HG03097 (cell line): ENCODE measurements around the gene SLC45A1.

Experiments used
- ATAC-seq: cut with Tn5 transposase; IDR thresholded peaks from one replicate; pipeline ENCODE4 v1.9.1; 2021; ENCODE audit not compliant: unreplicated experiment, low FRiP score

The SLC45A1 gene

GRCh38 chr1:8382051-8382505, 64.2 kb downstream of the SLC45A1 start:
- ATAC-seq = no peak

- no peak for ATAC-seq
Measured at GRCh38 chr1:8382608-8383505, 64.9 kb downstream of the SLC45A1 start.

- ATAC-seq = no peak
Measured at GRCh38 chr1:8384088-8384487, 66.2 kb downstream of the SLC45A1 start.

GRCh38 chr1:8384577-8384976, 66.7 kb downstream of the SLC45A1 start:
- no peak for ATAC-seq

GRCh38 chr1:8386247-8386646, 68.3 kb downstream of the SLC45A1 start:
- ATAC-seq = no peak

GRCh38 chr1:8388732-8389562, 71.0 kb downstream of the SLC45A1 start:
- no peak for ATAC-seq

- ATAC-seq = no peak
Measured at GRCh38 chr1:8389958-8390535, 72.1 kb downstream of the SLC45A1 start.

GRCh38 chr1:8390707-8391106, 72.8 kb downstream of the SLC45A1 start:
- ATAC-seq = no peak

GRCh38 chr1:8392522-8392921, 74.6 kb downstream of the SLC45A1 start:
- no peak for ATAC-seq
